Keratinocyte (primary cell): ENCODE data around the gene PIP5K1A. TPM values are rescaled to one million over a fixed set of nuclear protein-coding genes. Genes with fewer than 3 reads are reported as not detected.
A peak's percentile ranks its signal among the peaks of the same experiment; 100 is the strongest.
"Not testable (repeated sequence)": the region's sequence is repeated elsewhere in the genome, so short reads cannot be mapped to it uniquely, and the experiment has no call there.

Experiments
- DNase-seq: peaks from one replicate; pipeline ENCODE4 v3.0.0-alpha.2; 2011; ENCODE audit warnings: low read depth, missing footprints, low spot score
- FAIRE-seq: peaks from 2 replicates; lab custom pipeline; 2011; peaks lifted over from hg19 to GRCh38; lab: Jason Lieb, UNC
- H2AFZ ChIP-seq: 2 replicates; pipeline ENCODE4 v1.6.0; 2012; ENCODE audit warnings: low read length, control low read depth, inconsistent platforms; ENCODE audit not compliant: control insufficient read depth
- H3K27ac ChIP-seq: 2 replicates; pipeline ENCODE4 v1.5.1; 2011; ENCODE audit warnings: low read length; ENCODE audit not compliant: control insufficient read depth, insufficient read depth
- H3K27me3 ChIP-seq: 3 replicates; pipeline ENCODE4 v1.6.0; 2011; ENCODE audit warnings: low read length; ENCODE audit not compliant: control insufficient read depth, insufficient read depth; ENCODE audit errors: extremely low read depth
- H3K36me3 ChIP-seq, 2 experiments: 2 replicates in 1 of 2; 3 replicates in 1 of 2; pipeline ENCODE4 v1.5.1; 2011; ENCODE audit warnings: low read length in 2 of 2, mild to moderate bottlenecking in 1 of 2; ENCODE audit not compliant: control insufficient read depth in 2 of 2, insufficient read depth in 2 of 2; ENCODE audit errors: extremely low read depth in 1 of 2
- H3K4me1 ChIP-seq: 3 replicates; pipeline ENCODE4 v1.5.1; 2011; ENCODE audit warnings: low read length; ENCODE audit not compliant: control insufficient read depth, insufficient read depth; ENCODE audit errors: extremely low read depth
- H3K4me2 ChIP-seq: 3 replicates; pipeline ENCODE4 v1.6.0; 2011; ENCODE audit warnings: low read depth, low read length; ENCODE audit not compliant: control insufficient read depth, insufficient read depth; ENCODE audit errors: extremely low read depth
- H3K4me3 ChIP-seq, 3 experiments: fragments of 200-600 bp in 1 of 3; sonication (generic) in 1 of 3; 2 replicates in 2 of 3; 3 replicates in 1 of 3; pipeline ENCODE4 v1.5.1; 2011 to 2016; ENCODE audit warnings: low read length in 3 of 3, mild to moderate bottlenecking in 3 of 3, control low read depth in 2 of 3, inconsistent platforms in 1 of 3, low read depth in 1 of 3, mixed read lengths in 1 of 3, mixed run types in 1 of 3, moderate library complexity in 1 of 3; ENCODE audit not compliant: control insufficient read depth in 2 of 3, insufficient read depth in 2 of 3; ENCODE audit errors: extremely low read depth in 1 of 3
- H3K79me2 ChIP-seq: 2 replicates; pipeline ENCODE4 v1.6.0; 2012; ENCODE audit warnings: low read length; ENCODE audit not compliant: control insufficient read depth, insufficient read depth
- H3K9ac ChIP-seq: 3 replicates; pipeline ENCODE4 v1.6.0; 2011; ENCODE audit warnings: low read length; ENCODE audit not compliant: control insufficient read depth, insufficient read depth; ENCODE audit errors: extremely low read depth
- H3K9me1 ChIP-seq: 3 replicates; pipeline ENCODE4 v1.6.0; 2011; ENCODE audit warnings: low read length; ENCODE audit not compliant: control insufficient read depth, insufficient read depth; ENCODE audit errors: extremely low read depth
- H3K9me3 ChIP-seq: 2 replicates; pipeline ENCODE4 v1.5.1; 2012; ENCODE audit warnings: low read depth, low read length; ENCODE audit not compliant: control insufficient read depth
- H4K20me1 ChIP-seq: 3 replicates; pipeline ENCODE4 v1.6.0; 2011; ENCODE audit warnings: low read length; ENCODE audit not compliant: control insufficient read depth, insufficient read depth; ENCODE audit errors: extremely low read depth
- CTCF ChIP-seq, 3 experiments: IDR thresholded peaks in 1 of 3; conservative IDR thresholded peaks in 1 of 3; optimal IDR thresholded peaks in 1 of 3; 2 replicates in 2 of 3; 3 replicates in 1 of 3; pipeline versions ENCODE3 to v1.5.1; 2011; ENCODE audit warnings: low read length in 3 of 3, mild to moderate bottlenecking in 3 of 3, moderate library complexity in 2 of 3, control low read depth in 1 of 3, inconsistent platforms in 1 of 3; ENCODE audit not compliant: insufficient read depth in 2 of 3; ENCODE audit errors: extremely low read depth in 1 of 3
- EZH2 ChIP-seq: IDR thresholded peaks from one replicate; pipeline ENCODE4 v1.6.1; 2012; ENCODE audit warnings: inconsistent platforms, mild to moderate bottlenecking, low read length, moderate library complexity
- dilution Hi-C: fragments of 300-500 bp; cut with MboI; formaldehyde crosslinking; loops from one replicate; pipeline ENCODE4 v1.7.0; 2020; ENCODE audit warnings: low sequenced_read_pairs; ENCODE audit not compliant: extremely low pct_ligation_motif_present
- polyA plus RNA-seq, 5 experiments: library from polyadenylated mRNA; depleted of rRNA in 3 of 5; stranded (reverse) in 3 of 5; stranded (forward) in 1 of 5; unstranded in 1 of 5; fragments of >200 nt; gene quantifications; 1 replicate in 1 of 5; 2 replicates in 3 of 5; 3 replicates in 1 of 5; pipeline versions ENCODE4 v1.2.1 to v1.2.3, GENCODE V29; 2011 to 2012; ENCODE audit warnings: missing spikeins in 2 of 5, low read depth in 1 of 5, low replicate concordance in 1 of 5

Gene PIP5K1A
- polyA plus RNA-seq, 1 donor (not counting 4 experiments of a cell fraction or from before 2014, with no cell fraction given): 124 TPM

- H3K9me3 ChIP-seq: no peaks in the 10 kb centered on the region
- H3K9ac ChIP-seq: no peak overlapping the region
- DNase-seq (no peak), FAIRE-seq (peak; percentile 52)
- H3K4me1 ChIP-seq: peaks cover 8% of the 10 kb centered on the region
- H3K27ac ChIP-seq: peak overlapping the region; percentile 59
- no peaks in the 10 kb centered on the region for H3K79me2 ChIP-seq
- H4K20me1 ChIP-seq: no peaks in the 10 kb centered on the region
- H2AFZ ChIP-seq: no peak overlapping the region
- H3K4me3 ChIP-seq: no peak overlapping the region
- H3K36me3 ChIP-seq: peaks cover 31 to 44% of the 10 kb centered on the region in 2 experiments
- no peaks in the 10 kb centered on the region for H3K27me3 ChIP-seq
- no peak overlapping the region for H3K4me2 ChIP-seq
- no peaks in the 10 kb centered on the region for H3K9me1 ChIP-seq
- TF ChIP-seq EZH2 (no peak), CTCF (optimal IDR thresholded peaks at IDR 0.05 in 1 of 3, IDR thresholded peaks at IDR 0.05 in 1 of 3, conservative IDR thresholded peaks at IDR 0.05 in 1 of 3; ENCODE audit: extremely low read depth in 1 of 3, insufficient read depth in 2 of 3, low read length in 3 of 3) (no peak)
- dilution Hi-C loops: no loop called here
Observed at GRCh38 chr1:151267760-151268159, 69.4 kb downstream of the PIP5K1A start.

DNA sequence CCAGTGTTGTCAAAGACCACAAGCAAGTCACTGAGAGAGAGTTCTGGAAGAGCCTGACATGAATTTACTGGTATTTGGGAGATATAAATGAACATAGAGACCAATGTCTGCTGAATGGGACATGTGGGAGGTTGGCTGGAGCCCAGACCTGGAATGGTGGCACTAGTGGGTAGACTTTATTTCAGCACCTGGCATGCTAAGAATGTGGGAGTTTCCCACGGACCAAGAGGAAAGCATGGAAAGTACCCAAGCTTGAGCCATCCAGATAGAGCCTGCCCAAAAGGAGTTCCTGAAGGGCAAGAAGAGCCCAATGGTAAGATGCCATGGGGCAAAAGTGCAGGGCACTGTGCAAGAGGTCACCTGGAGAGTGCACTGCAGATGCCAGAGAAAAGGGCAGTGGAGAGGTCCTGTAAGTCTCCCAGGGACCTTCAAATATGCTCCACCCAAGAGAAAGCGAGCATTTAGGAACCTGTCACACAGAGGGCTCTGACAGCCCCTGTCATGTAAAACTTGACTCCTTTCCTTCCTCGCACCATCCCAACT lies 75.6 kb downstream of the PIP5K1A start:
- no peaks in the 10 kb centered on the region for H4K20me1 ChIP-seq
- H3K9me3 ChIP-seq: no peaks in the 10 kb centered on the region
- FAIRE-seq (no peak), DNase-seq (no peak)
- no peak overlapping the region for H3K4me2 ChIP-seq
- dilution Hi-C loops: no loop called here
- TF ChIP-seq EZH2 (no peak), CTCF (optimal IDR thresholded peaks at IDR 0.05 in 1 of 3, IDR thresholded peaks at IDR 0.05 in 1 of 3, conservative IDR thresholded peaks at IDR 0.05 in 1 of 3; ENCODE audit: extremely low read depth in 1 of 3, insufficient read depth in 2 of 3, low read length in 3 of 3) (no peak)
- H3K27ac ChIP-seq: no peak overlapping the region
- H3K4me1 ChIP-seq: no peaks in the 10 kb centered on the region
- H3K4me3 ChIP-seq: no peak overlapping the region
- H3K9ac ChIP-seq: no peak overlapping the region
- no peaks in the 10 kb centered on the region for H3K27me3 ChIP-seq
- no peaks in the 10 kb centered on the region for H3K79me2 ChIP-seq
- H3K36me3 ChIP-seq: peaks cover 4 to 8% of the 10 kb centered on the region in 2 experiments
- no peaks in the 10 kb centered on the region for H3K9me1 ChIP-seq
- no peak overlapping the region for H2AFZ ChIP-seq

DNA sequence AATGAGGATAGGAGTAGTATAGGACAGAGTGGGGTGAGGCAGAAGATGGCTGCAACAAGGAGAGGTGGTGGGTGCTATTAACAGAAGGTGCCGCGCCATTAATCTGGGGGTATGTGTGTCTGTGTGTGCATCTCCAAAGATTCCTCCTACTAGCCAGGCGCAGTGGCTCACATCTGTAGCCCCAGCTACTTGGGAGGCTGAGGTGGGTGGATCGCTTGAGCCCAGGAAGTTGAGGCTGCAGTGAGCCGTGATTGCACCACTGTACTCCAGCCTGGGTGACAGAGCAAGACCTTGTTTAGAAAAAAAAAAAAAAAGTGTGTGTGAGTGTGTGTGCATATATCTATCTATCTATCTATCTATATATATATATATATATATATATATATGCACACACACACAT lies 77.0 kb downstream of the PIP5K1A start:
- FAIRE-seq, H3K4me2 ChIP-seq, H3K79me2 ChIP-seq, DNase-seq, H3K4me1 ChIP-seq, H3K9me1 ChIP-seq, H3K36me3 ChIP-seq, dilution Hi-C loops, H3K27me3 ChIP-seq, H3K27ac ChIP-seq, H3K4me3 ChIP-seq, H3K9ac ChIP-seq, H4K20me1 ChIP-seq, H2AFZ ChIP-seq, H3K9me3 ChIP-seq: not testable (repeated sequence)
